Ramos (cell line): ENCODE results near the gene GMNC.

Experiments
- in situ Hi-C: fragments of 300-500 bp; cut with MboI; formaldehyde crosslinking; loops from one replicate; pipeline ENCODE4 v1.14.3; 2022; ENCODE audit warnings: low sequenced_read_pairs; ENCODE audit not compliant: unreplicated experiment

Gene GMNC

GRCh38 chr3:190853464-190853863, 9.0 kb downstream of the GMNC start:
- in situ Hi-C loops, result no loop called here

GRCh38 chr3:190849607-190850006, 12.9 kb downstream of the GMNC start:
- in situ Hi-C loops, result no loop called here

- in situ Hi-C loops, result no loop called here
Observed at GRCh38 chr3:190848870-190849269, 13.6 kb downstream of the GMNC start.

GRCh38 chr3:190847436-190847835, 15.1 kb downstream of the GMNC start:
- in situ Hi-C loops, result no loop called here

GRCh38 chr3:190840146-190840545, 22.3 kb downstream of the GMNC start:
- in situ Hi-C loops, result no loop called here

- in situ Hi-C loops, result no loop called here
Observed at GRCh38 chr3:190831225-190831624, 31.3 kb downstream of the GMNC start.

- in situ Hi-C loops, result no loop called here
Observed at GRCh38 chr3:190830031-190830430, 32.5 kb downstream of the GMNC start.

- in situ Hi-C loops, result no loop called here
Observed at GRCh38 chr3:190826018-190826417, 36.5 kb downstream of the GMNC start.

GRCh38 chr3:190825386-190826016, 37.0 kb downstream of the GMNC start:
- in situ Hi-C loops, result no loop called here

GRCh38 chr3:190811775-190812480, 50.6 kb downstream of the GMNC start:
- in situ Hi-C loops, result no loop called here

- in situ Hi-C loops, result no loop called here
Observed at GRCh38 chr3:190810957-190811356, 51.5 kb downstream of the GMNC start.

- in situ Hi-C loops, result no loop called here
Observed at GRCh38 chr3:190809351-190809750, 53.1 kb downstream of the GMNC start.

- in situ Hi-C loops, result no loop called here
Observed at GRCh38 chr3:190807719-190808375, 54.6 kb downstream of the GMNC start.
